SJSA1 (cell line): ENCODE results near the gene CIZ1. TPM values are rescaled to one million over a fixed set of nuclear protein-coding genes. Genes with fewer than 3 reads are reported as not detected.
"Not testable (repeated sequence)": the region's sequence is repeated elsewhere in the genome, so short reads cannot be mapped to it uniquely, and the experiment has no call there.

ENCODE experiments used
- DNase-seq, 2 experiments: peaks; one replicate each; pipeline ENCODE4 v3.0.0-alpha.2; 2015 to 2020; ENCODE audit warnings: low spot score in 2 of 2, low read depth in 1 of 2
- H3K27ac ChIP-seq: fragments of 250-450 bp; sonication (Bioruptor Pico); 2 replicates; pipeline ENCODE4 v1.5.1; 2020; ENCODE audit warnings: mild to moderate bottlenecking, moderate library complexity
- H3K27me3 ChIP-seq: fragments of 250-450 bp; sonication (Bioruptor Pico); replicated peaks from 2 replicates; pipeline ENCODE4 v1.5.1; 2020; ENCODE audit warnings: mild to moderate bottlenecking, moderate library complexity
- H3K36me3 ChIP-seq: fragments of 250-450 bp; sonication (Bioruptor Pico); 2 replicates; pipeline ENCODE4 v1.5.1; 2020; ENCODE audit warnings: mild to moderate bottlenecking
- H3K4me1 ChIP-seq: fragments of 250-450 bp; sonication (Bioruptor Pico); replicated peaks from 2 replicates; pipeline ENCODE4 v1.6.1; 2021; ENCODE audit warnings: mild to moderate bottlenecking
- H3K4me3 ChIP-seq: fragments of 250-450 bp; sonication (Bioruptor Pico); 2 replicates; pipeline ENCODE4 v1.5.1; 2020; ENCODE audit warnings: mild to moderate bottlenecking
- H3K9me3 ChIP-seq: fragments of 250-450 bp; sonication (Bioruptor Pico); replicated peaks from 2 replicates; pipeline ENCODE4 v1.5.1; 2020; ENCODE audit warnings: mild to moderate bottlenecking
- total RNA-seq: library from RNA; depleted of rRNA; stranded (reverse); fragments of >200 nt; shearing (Covaris generic); gene quantifications from 2 replicates; pipeline ENCODE4 v1.2.3, GENCODE V29; 2014

CIZ1 gene
- total RNA-seq, 1 experiment from 2014 or later, result 38.8 TPM

- no peaks in the 10 kb centered on the region for H3K9me3 ChIP-seq
- peaks cover 21% of the 10 kb centered on the region for H3K4me1 ChIP-seq
- peak overlapping the region; percentile 70 for H3K4me3 ChIP-seq
- peak overlapping the region; percentile 51 for H3K27ac ChIP-seq
- no peaks in the 10 kb centered on the region for H3K27me3 ChIP-seq
- peaks cover 39% of the 10 kb centered on the region for H3K36me3 ChIP-seq
- DNase-seq, result peak in 1 of 2 experiments; percentile 31
These were observed 611 bp downstream of the CIZ1 start for GRCh38 chr9:128190516-128191405.

GRCh38 chr9:128190013-128190412, 1.4 kb downstream of the CIZ1 start:
- no peak for DNase-seq
- Histone ChIP-seq H3K36me3 (peaks cover 45% of the 10 kb centered on the region), H3K4me1 (peaks cover 21% of the 10 kb centered on the region), H3K27ac (no peak overlapping the region), H3K4me3 (no peak overlapping the region), H3K9me3 (no peaks in the 10 kb centered on the region), H3K27me3 (no peaks in the 10 kb centered on the region)

- no peaks in the 10 kb centered on the region for H3K27me3 ChIP-seq
- H3K4me1 ChIP-seq, result peaks cover 19% of the 10 kb centered on the region
- peaks cover 59% of the 10 kb centered on the region for H3K36me3 ChIP-seq
- no peak overlapping the region for H3K27ac ChIP-seq
- no peak for DNase-seq
- no peak overlapping the region for H3K4me3 ChIP-seq
- H3K9me3 ChIP-seq, result no peaks in the 10 kb centered on the region
These were observed 3.2 kb downstream of the CIZ1 start for GRCh38 chr9:128188209-128188608.

- Histone ChIP-seq H3K36me3 (peaks cover 63% of the 10 kb centered on the region), H3K9me3 (no peaks in the 10 kb centered on the region), H3K27ac (no peak overlapping the region), H3K4me1 (peaks cover 11% of the 10 kb centered on the region), H3K4me3 (no peak overlapping the region), H3K27me3 (no peaks in the 10 kb centered on the region)
- no peak for DNase-seq
These were observed 4.0 kb downstream of the CIZ1 start for GRCh38 chr9:128187361-128187760.

- Histone ChIP-seq H3K4me3 (no peak overlapping the region), H3K27ac (no peak overlapping the region), H3K9me3 (no peaks in the 10 kb centered on the region), H3K36me3 (peaks cover 60% of the 10 kb centered on the region), H3K4me1 (peaks cover 7% of the 10 kb centered on the region), H3K27me3 (no peaks in the 10 kb centered on the region)
- DNase-seq, result no peak
These were observed 5.1 kb downstream of the CIZ1 start for GRCh38 chr9:128185979-128186965.

- no peaks in the 10 kb centered on the region for H3K9me3 ChIP-seq
- no peak overlapping the region for H3K27ac ChIP-seq
- H3K4me3 ChIP-seq, result no peak overlapping the region
- H3K4me1 ChIP-seq, result no peaks in the 10 kb centered on the region
- no peak for DNase-seq
- H3K27me3 ChIP-seq, result no peaks in the 10 kb centered on the region
- peaks cover 63% of the 10 kb centered on the region for H3K36me3 ChIP-seq
These were observed 8.3 kb downstream of the CIZ1 start for GRCh38 chr9:128182893-128183588.

DNA sequence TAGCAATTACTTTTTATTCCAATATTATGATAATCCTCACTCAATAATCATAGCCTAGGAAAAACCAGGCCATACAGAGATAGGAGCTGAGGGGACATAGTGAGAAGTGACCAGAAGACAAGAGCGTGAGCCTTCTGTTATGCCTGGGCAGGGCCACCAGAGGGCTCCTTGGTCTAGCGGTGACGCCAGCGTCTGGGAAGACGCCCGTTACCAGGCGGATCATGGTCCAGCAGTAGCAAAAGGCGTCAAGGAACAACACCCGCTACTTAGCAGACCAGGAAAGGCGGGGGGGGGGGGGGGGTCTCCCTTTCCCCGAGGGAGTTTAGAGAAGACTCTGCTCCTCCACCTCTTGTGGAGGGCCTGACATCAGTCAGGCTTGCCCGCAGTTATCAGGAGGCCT, 9.9 kb downstream of the CIZ1 start:
- DNase-seq, H3K4me1 ChIP-seq, H3K27me3 ChIP-seq, H3K27ac ChIP-seq, H3K4me3 ChIP-seq, H3K9me3 ChIP-seq: not testable (repeated sequence)
- H3K36me3 ChIP-seq, result peaks cover 72% of the 10 kb centered on the region

GRCh38 chr9:128180447-128180846, 10.9 kb downstream of the CIZ1 start:
- H3K4me3 ChIP-seq, result no peak overlapping the region
- DNase-seq, result no peak
- peaks cover 7% of the 10 kb centered on the region for H3K4me1 ChIP-seq
- H3K27me3 ChIP-seq, result no peaks in the 10 kb centered on the region
- H3K27ac ChIP-seq, result no peak overlapping the region
- no peaks in the 10 kb centered on the region for H3K9me3 ChIP-seq
- peaks cover 80% of the 10 kb centered on the region for H3K36me3 ChIP-seq

GRCh38 chr9:128180001-128180400, 11.4 kb downstream of the CIZ1 start:
- peaks cover 79% of the 10 kb centered on the region for H3K36me3 ChIP-seq

DNA sequence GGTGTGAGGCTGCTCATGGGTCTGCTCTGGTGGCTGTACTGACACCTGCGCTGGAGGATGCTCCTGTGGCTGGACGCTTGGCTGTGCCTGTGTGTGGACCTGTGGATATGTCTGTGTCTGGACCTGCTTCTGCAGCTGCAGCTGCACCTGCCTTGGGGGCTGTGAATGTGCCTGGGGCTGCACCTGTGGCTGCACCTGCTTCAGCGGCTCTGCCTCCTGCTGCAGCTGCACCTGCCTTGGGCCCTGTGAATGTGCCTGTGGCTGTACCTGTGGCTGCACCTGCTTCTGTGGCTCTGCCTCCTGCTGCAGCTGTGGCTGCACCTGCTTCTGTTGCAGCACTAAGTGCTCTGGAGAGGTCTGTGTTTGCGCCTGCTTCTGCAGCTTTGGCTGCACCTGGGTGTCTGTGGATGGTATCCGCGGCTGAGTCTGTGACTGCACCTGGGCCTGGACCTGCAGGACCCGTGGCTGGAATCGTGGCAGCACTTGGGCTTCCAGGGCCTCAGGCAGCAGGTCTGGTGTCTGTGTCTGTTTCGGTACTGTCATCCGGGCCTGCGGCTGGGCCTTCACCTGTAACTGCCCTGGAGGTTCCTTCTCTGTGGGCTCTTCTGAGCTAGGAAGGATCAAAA, 12.5 kb downstream of the CIZ1 start:
- Histone ChIP-seq H3K4me1 (peaks cover 15% of the 10 kb centered on the region), H3K36me3 (peaks cover 82% of the 10 kb centered on the region), H3K27ac (no peak overlapping the region), H3K9me3 (no peaks in the 10 kb centered on the region), H3K4me3 (no peak overlapping the region), H3K27me3 (no peaks in the 10 kb centered on the region)
- no peak for DNase-seq

More at GRCh38 chr9:128180001-128180400, 11.4 kb downstream of the CIZ1 start:
- Histone ChIP-seq H3K27ac (no peak overlapping the region), H3K27me3 (no peaks in the 10 kb centered on the region), H3K4me3 (no peak overlapping the region), H3K9me3 (no peaks in the 10 kb centered on the region), H3K4me1 (peaks cover 12% of the 10 kb centered on the region)
- no peak for DNase-seq

GRCh38 chr9:128175726-128176125, 15.6 kb downstream of the CIZ1 start:
- H3K36me3 ChIP-seq, result peaks cover 72% of the 10 kb centered on the region
- no peak for DNase-seq

GRCh38 chr9:128175102-128175563, 16.2 kb downstream of the CIZ1 start:
- H3K4me3 ChIP-seq, result no peak overlapping the region
- H3K36me3 ChIP-seq, result peaks cover 68% of the 10 kb centered on the region
- peaks cover 15% of the 10 kb centered on the region for H3K4me1 ChIP-seq
- peak in 1 of 2 experiments; percentile 30 for DNase-seq
- 0 out of 2 replicates have a peak overlapping the region, but pooled peaks have one; percentile 32 for H3K27ac ChIP-seq
- H3K27me3 ChIP-seq, result no peaks in the 10 kb centered on the region
- H3K9me3 ChIP-seq, result no peaks in the 10 kb centered on the region

More at GRCh38 chr9:128175726-128176125, 15.6 kb downstream of the CIZ1 start:
- 0 out of 2 replicates have a peak overlapping the region, but pooled peaks have one; percentile 32 for H3K27ac ChIP-seq
- no peaks in the 10 kb centered on the region for H3K27me3 ChIP-seq
- no peaks in the 10 kb centered on the region for H3K9me3 ChIP-seq
- no peak overlapping the region for H3K4me3 ChIP-seq
- peaks cover 15% of the 10 kb centered on the region for H3K4me1 ChIP-seq

GRCh38 chr9:128174062-128174461, 17.3 kb downstream of the CIZ1 start:
- Histone ChIP-seq H3K36me3 (peaks cover 68% of the 10 kb centered on the region), H3K27ac (no peak overlapping the region), H3K4me3 (no peak overlapping the region), H3K9me3 (no peaks in the 10 kb centered on the region), H3K4me1 (peaks cover 15% of the 10 kb centered on the region), H3K27me3 (no peaks in the 10 kb centered on the region)
- no peak for DNase-seq
